PFSK-1 (cell line): ENCODE results near the gene OR4F29. TPM values are rescaled to one million over a fixed set of nuclear protein-coding genes. Genes with fewer than 3 reads are reported as not detected.
"Not testable (repeated sequence)": the region's sequence is repeated elsewhere in the genome, so short reads cannot be mapped to it uniquely, and the experiment has no call there.

ENCODE experiments used
- FOXP2 ChIP-seq: optimal IDR thresholded peaks from 2 replicates; pipeline ENCODE3; 2011; ENCODE audit warnings: borderline replicate concordance, control low read depth, inconsistent platforms; ENCODE audit not compliant: insufficient read depth; ENCODE audit errors: extremely low read length, extremely low read depth
- POLR2AphosphoS5 ChIP-seq: IDR thresholded peaks from 2 replicates; pipeline ENCODE4 v1.6.1; 2012; ENCODE audit warnings: low read depth, mild to moderate bottlenecking, control low read depth, low read length, moderate library complexity
- SIN3A ChIP-seq: IDR thresholded peaks from 2 replicates; pipeline ENCODE4 v1.6.1; 2012; ENCODE audit warnings: mild to moderate bottlenecking, low read length, moderate library complexity, borderline replicate concordance; ENCODE audit not compliant: insufficient read depth
- polyA plus RNA-seq: library from polyadenylated mRNA; unstranded; fragments of >200 nt; gene quantifications from one replicate; pipeline ENCODE4 v1.2.1, GENCODE V29; 2012; ENCODE audit warnings: low read depth, missing spikeins; ENCODE audit not compliant: insufficient read length

OR4F29 gene
- polyA plus RNA-seq, result not detected

- not testable (repeated sequence) for TF ChIP-seq POLR2AphosphoS5, SIN3A, FOXP2
These were observed at the start of gene OR4F29 for GRCh38 chr1:451578-451977. Gene OR4F29 (minus strand): TSS chr1:451678. CDS start chr1:451678, 0 bp downstream.
